A549 (cell line): ENCODE results near the gene MYH1. TPM values are rescaled to one million over a fixed set of nuclear protein-coding genes. Genes with fewer than 3 reads are reported as not detected.

ENCODE experiments used
- ATAC-seq, 2 experiments: fragments of 200-7000 bp in 1 of 2; fragments of >200 bp in 1 of 2; cut with Nextera tagmentation in 1 of 2; cut with Tn5 transposase in 1 of 2; 3 replicates each; pipeline versions ENCODE4 v1.8.0 to v1.9.1; 2018 to 2020; ENCODE audit warnings: mild to moderate bottlenecking in 1 of 2, moderate library complexity in 1 of 2
- CTCF ChIA-PET: fragments of 300-600 bp; sonication (Branson Sonifier 250); formaldehyde crosslinking; extraction: SDS; loops from one replicate; lab custom pipeline; 2021; ENCODE audit warnings: antibody characterized with exemption, inconsistent platforms; lab: Yijun Ruan, JAX
- POLR2A ChIA-PET: fragments of 350-600 bp; formaldehyde crosslinking; extraction: SDS; loops from one replicate; lab custom pipeline; 2021; ENCODE audit warnings: antibody characterized with exemption, inconsistent platforms; lab: Yijun Ruan, JAX
- DNase-seq, 2 experiments: peaks; one replicate each; pipeline versions ENCODE4 v3.0.0 to v3.0.0-alpha.2; 2011 to 2016; ENCODE audit warnings: low read depth in 1 of 2, low spot score in 1 of 2
- FAIRE-seq: peaks from 2 replicates; lab custom pipeline; 2011; peaks lifted over from hg19 to GRCh38; lab: Jason Lieb, UNC
- H3K27ac ChIP-seq, 2 experiments: fragments of >200 bp; sonication (Bioruptor Twin); formaldehyde crosslinking; 3 replicates each; pipeline ENCODE4 v1.5.1; 2016 to 2017
- H3K4me1 ChIP-seq: fragments of >200 bp; sonication (Bioruptor Twin); formaldehyde crosslinking; 3 replicates; pipeline ENCODE4 v1.6.1; 2016
- H3K4me2 ChIP-seq: fragments of >200 bp; sonication (Bioruptor Twin); formaldehyde crosslinking; 3 replicates; pipeline ENCODE4 v1.6.1; 2016
- H3K4me3 ChIP-seq: fragments of >200 bp; sonication (Bioruptor Twin); formaldehyde crosslinking; 3 replicates; pipeline ENCODE4 v1.5.1; 2016
- H3K9me3 ChIP-seq: fragments of >200 bp; sonication (Bioruptor Twin); formaldehyde crosslinking; 3 replicates; pipeline ENCODE4 v1.6.1; 2016
- BCL3 ChIP-seq: fragments of >200 bp; sonication (Bioruptor Twin); formaldehyde crosslinking; IDR thresholded peaks from 3 replicates; pipeline ENCODE4 v1.6.1; 2016
- BHLHE40 ChIP-seq: IDR thresholded peaks from 2 replicates; pipeline ENCODE4 v1.6.1; 2012; ENCODE audit warnings: low read depth, low read length, inconsistent platforms
- CBX2 ChIP-seq: fragments of 200-600 bp; sonication (generic); IDR thresholded peaks from 2 replicates; pipeline ENCODE4 v1.6.1; 2016; ENCODE audit warnings: low read depth, mild to moderate bottlenecking, borderline replicate concordance
- CBX8 ChIP-seq: fragments of 200-600 bp; sonication (generic); IDR thresholded peaks from 2 replicates; pipeline ENCODE4 v1.6.1; 2016
- CEBPB ChIP-seq, 2 experiments: fragments of >200 bp in 1 of 2; sonication (Bioruptor Twin) in 1 of 2; formaldehyde crosslinking in 1 of 2; IDR thresholded peaks; 2 replicates each; pipeline ENCODE4 v1.6.1; 2012 to 2016
- CHD2 ChIP-seq: fragments of 150-350 bp; IDR thresholded peaks from 2 replicates; pipeline ENCODE4 v1.6.1; 2014; ENCODE audit warnings: low read length; ENCODE audit not compliant: partially characterized antibody
- CTCF ChIP-seq: fragments of >200 bp; sonication (Bioruptor Twin); formaldehyde crosslinking; IDR thresholded peaks from 3 replicates; pipeline ENCODE4 v1.5.1; 2016
- FOXS1 ChIP-seq: fragments of 250-450 bp; sonication (Bioruptor Pico); IDR thresholded peaks from 2 replicates; pipeline ENCODE4 v1.5.0; 2020; ENCODE audit warnings: mild to moderate bottlenecking, moderate library complexity
- HDAC2 ChIP-seq: fragments of 200-600 bp; sonication (generic); IDR thresholded peaks from 2 replicates; pipeline ENCODE4 v1.6.1; 2016
- HES2 ChIP-seq: fragments of >200 bp; sonication (Bioruptor Twin); formaldehyde crosslinking; IDR thresholded peaks from 2 replicates; pipeline ENCODE4 v1.6.1; 2016
- HMGXB4 ChIP-seq: fragments of 250-450 bp; sonication (Bioruptor Pico); IDR thresholded peaks from 2 replicates; pipeline ENCODE4 v1.5.0; 2021; ENCODE audit warnings: mild to moderate bottlenecking, moderate library complexity, borderline replicate concordance
- HOXB13 ChIP-seq: fragments of 250-450 bp; sonication (Bioruptor Pico); IDR thresholded peaks from 2 replicates; pipeline ENCODE4 v1.5.0; 2020; ENCODE audit warnings: low read depth, mild to moderate bottlenecking, moderate library complexity
- HOXB5 ChIP-seq: fragments of 250-450 bp; sonication (Bioruptor Pico); IDR thresholded peaks from 2 replicates; pipeline ENCODE4 v1.5.0; 2020; ENCODE audit warnings: mild to moderate bottlenecking, moderate library complexity
- JUNB ChIP-seq: fragments of >200 bp; sonication (Bioruptor Twin); formaldehyde crosslinking; IDR thresholded peaks from 2 replicates; pipeline ENCODE4 v1.6.1; 2016
- MAFK ChIP-seq: fragments of 450-650 bp; IDR thresholded peaks from 2 replicates; pipeline ENCODE4 v1.6.1; 2014; ENCODE audit not compliant: partially characterized antibody
- MAX ChIP-seq: IDR thresholded peaks from 2 replicates; pipeline ENCODE4 v1.6.1; 2012
- MAZ ChIP-seq: fragments of 150-350 bp; IDR thresholded peaks from 2 replicates; pipeline ENCODE4 v1.6.1; 2014; ENCODE audit warnings: antibody characterized with exemption, low read depth, low read length, borderline replicate concordance
- MYC ChIP-seq: IDR thresholded peaks from 2 replicates; pipeline ENCODE4 v1.6.1; 2012; ENCODE audit warnings: mild to moderate bottlenecking, inconsistent platforms, low read length, improper control_type of control experiment, borderline replicate concordance
- NR3C1 ChIP-seq: fragments of >200 bp; sonication (Bioruptor Twin); formaldehyde crosslinking; IDR thresholded peaks from 3 replicates; pipeline ENCODE4 v1.6.1; 2017
- POLR2AphosphoS2 ChIP-seq: conservative IDR thresholded peaks from 2 replicates; pipeline ENCODE4 v1.6.1; 2012; ENCODE audit warnings: low read length, improper control_type of control experiment, inconsistent platforms
- RARB ChIP-seq: fragments of 250-450 bp; sonication (Bioruptor Pico); IDR thresholded peaks from 2 replicates; pipeline ENCODE4 v1.8.0; 2021; ENCODE audit warnings: mild to moderate bottlenecking, moderate library complexity
- SMC3 ChIP-seq: fragments of >200 bp; sonication (Bioruptor Twin); formaldehyde crosslinking; IDR thresholded peaks from 3 replicates; pipeline ENCODE4 v1.6.1; 2018; ENCODE audit warnings: inconsistent platforms
- USF2 ChIP-seq: fragments of 450-650 bp; IDR thresholded peaks from 2 replicates; pipeline ENCODE4 v1.6.1; 2014; ENCODE audit warnings: antibody characterized with exemption
- ZFP36 ChIP-seq: fragments of 450-650 bp; IDR thresholded peaks from 2 replicates; pipeline ENCODE4 v1.6.1; 2014; ENCODE audit warnings: borderline replicate concordance; ENCODE audit not compliant: partially characterized antibody
- ZNF302 ChIP-seq: fragments of 250-450 bp; sonication (Bioruptor Pico); IDR thresholded peaks from 2 replicates; pipeline ENCODE4 v1.9.0; 2021; ENCODE audit warnings: inconsistent platforms, mild to moderate bottlenecking, moderate library complexity
- ZSCAN20 ChIP-seq: fragments of 250-450 bp; sonication (Bioruptor Pico); IDR thresholded peaks from 2 replicates; pipeline ENCODE4 v1.8.0; 2022; ENCODE audit warnings: mild to moderate bottlenecking, moderate library complexity
- WGBS: methylation state at CpG from one replicate; pipeline ENCODE4 v1.1.6; 2017; ENCODE audit errors: missing lambda C conversion rate; 5-methylcytosine and 5-hydroxymethylcytosine counted together
- polyA plus RNA-seq, 4 experiments: library from polyadenylated mRNA; depleted of rRNA in 3 of 4; stranded (reverse); fragments of >200 nt; fragmentation: RNase III in 1 of 4; extraction: RNeasy Plus Mini Kit Qiagen cat#74134 plus additional on column Dnase treatment in 1 of 4; gene quantifications; 2 replicates in 3 of 4; 3 replicates in 1 of 4; pipeline ENCODE4 v1.2.3, GENCODE V29; 2011 to 2017

The MYH1 gene
- polyA plus RNA-seq, 2 of the 4 experiments (the other 2 are of a cell fraction), result not detected

- Histone ChIP-seq H3K27ac (no peak overlapping the region), H3K4me1 (no peaks in the 10 kb centered on the region), H3K4me2 (no peak overlapping the region), H3K9me3 (no peaks in the 10 kb centered on the region), H3K4me3 (no peak overlapping the region)
- no peak for DNase-seq
- 42% methylated on average over 7 of the region's 7 CpGs for WGBS
- CTCF ChIA-PET, result interaction anchor here (1.0 kb wide), 1 partner anchor 13 kb away, joined by 3 read pairs; no protein-coding TSS in a partner anchor
- no peak for ATAC-seq
- no peak for TF ChIP-seq POLR2AphosphoS2
- TF ChIP-seq JUNB, result no peak
- TF ChIP-seq CHD2, result no peak
- TF ChIP-seq HMGXB4 (CRISPR knock-in tag), result no peak
- TF ChIP-seq HES2, result no peak
- TF ChIP-seq NR3C1, result no peak
- no peak for TF ChIP-seq ZSCAN20 (CRISPR knock-in tag)
- TF ChIP-seq CBX8, result no peak
- TF ChIP-seq ZFP36, result no peak
- TF ChIP-seq RARB (CRISPR knock-in tag), result no peak
- TF ChIP-seq ZNF302 (CRISPR knock-in tag), result no peak
- no peak for TF ChIP-seq CTCF
- TF ChIP-seq SMC3, result no peak
- no peak for FAIRE-seq
- POLR2A ChIA-PET, result no interaction called here
These were observed 4.7 kb upstream of the MYH1 start for GRCh38 chr17:10523064-10523463.

- TF ChIP-seq CHD2 (no peak), BHLHE40 (no peak), MAZ (no peak), MYC (no peak), HOXB5 (CRISPR knock-in tag) (no peak), HOXB13 (CRISPR knock-in tag) (no peak), FOXS1 (no peak), RARB (CRISPR knock-in tag) (no peak), CEBPB (IDR thresholded peaks at IDR 0.05) (no peak), MAFK (no peak), CBX2 (no peak), HDAC2 (no peak), ZNF302 (CRISPR knock-in tag) (no peak), MAX (no peak), USF2 (no peak), BCL3 (no peak)
- ChIA-PET CTCF (no interaction called here), POLR2A (no interaction called here)
- no peak overlapping the region for H3K27ac ChIP-seq
- H3K9me3 ChIP-seq, result no peaks in the 10 kb centered on the region
- DNase-seq (no peak), FAIRE-seq (no peak), ATAC-seq (no peak)
- no peak overlapping the region for H3K4me3 ChIP-seq
- H3K4me1 ChIP-seq, result no peaks in the 10 kb centered on the region
- no peak overlapping the region for H3K4me2 ChIP-seq
These were observed 3.6 kb upstream of the MYH1 start for GRCh38 chr17:10521949-10522348.
